CD4-positive, alpha-beta T cell treated with Interferon gamma for 1 hour (primary cell): ENCODE results near the gene PCCB.
"Not testable (repeated sequence)": the region's sequence is repeated elsewhere in the genome, so short reads cannot be mapped to it uniquely, and the experiment has no call there.

Experiments used
- DNase-seq: peaks from one replicate; pipeline ENCODE4 v3.0.0-alpha.2; 2020

The PCCB gene

GRCh38 chr3:136329593-136329992 is 79.5 kb downstream of the PCCB start:
- DNase-seq = no peak

- DNase-seq = no peak
Measured at GRCh38 chr3:136330900-136331299, 80.8 kb downstream of the PCCB start.

DNA sequence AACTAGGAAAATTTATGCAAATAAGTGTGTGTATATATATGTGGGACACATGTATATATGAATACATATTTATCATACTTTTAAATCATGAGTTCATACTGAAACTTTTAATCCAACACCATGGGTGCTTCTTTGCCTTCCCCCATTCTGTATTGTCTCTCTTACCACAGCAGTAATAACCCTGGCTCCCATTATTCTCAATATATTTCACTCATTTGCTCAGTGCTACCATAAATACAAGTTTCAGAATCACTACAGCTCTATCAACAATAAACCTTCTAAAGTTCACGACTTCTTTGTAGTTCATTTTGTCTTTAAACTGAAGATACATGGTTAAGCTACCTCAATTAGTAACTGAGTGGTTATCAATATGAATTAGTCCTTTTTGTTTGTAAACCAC is 82.2 kb downstream of the PCCB start:
- DNase-seq = no peak

GRCh38 chr3:136332776-136333175 is 82.6 kb downstream of the PCCB start:
- no peak for DNase-seq

DNA sequence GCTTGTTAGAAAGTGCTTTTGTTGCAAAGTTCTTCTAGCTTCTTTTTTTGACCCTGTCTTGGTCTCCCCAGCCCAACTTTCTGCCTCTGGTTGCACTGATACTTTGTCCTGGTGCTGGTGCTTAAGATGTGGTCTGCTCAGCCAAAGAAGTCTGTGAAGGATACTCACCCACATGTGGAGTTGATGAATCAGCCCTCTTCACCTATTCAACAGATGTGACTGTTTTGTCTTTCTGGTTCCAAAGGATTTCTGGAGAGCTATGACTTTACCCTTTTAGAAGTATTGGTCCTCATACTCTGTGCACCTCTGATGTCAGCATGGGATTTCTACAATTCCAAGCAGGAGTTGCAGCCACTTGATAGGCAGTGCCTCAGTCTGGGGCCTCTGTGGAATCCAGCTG is 84.1 kb downstream of the PCCB start:
- DNase-seq = no peak

GRCh38 chr3:136334726-136335125 is 84.6 kb downstream of the PCCB start:
- not testable (repeated sequence) for DNase-seq

- DNase-seq = no peak
Measured at GRCh38 chr3:136336329-136337100, 86.4 kb downstream of the PCCB start.

DNA sequence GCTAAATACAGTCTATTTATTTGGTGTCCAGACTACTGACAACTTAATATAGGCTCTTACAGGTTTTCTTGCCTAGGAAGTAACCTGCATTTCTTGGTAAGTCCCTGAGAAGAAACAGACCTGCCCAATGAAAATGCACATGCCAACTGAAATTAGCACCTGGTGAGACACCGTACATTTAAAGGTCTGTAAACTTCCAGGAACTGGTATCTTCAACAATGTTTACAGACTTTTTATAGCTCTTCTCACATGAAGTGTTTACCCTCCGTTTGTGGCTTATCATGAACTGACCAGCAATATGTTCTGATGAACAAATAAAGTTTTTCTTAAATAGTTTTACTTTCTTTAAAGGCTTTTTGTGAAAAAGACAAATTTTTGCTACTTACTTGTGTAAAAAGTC is 93.3 kb downstream of the PCCB start:
- no peak for DNase-seq

- DNase-seq = no peak
Measured at GRCh38 chr3:136343873-136344555, 93.9 kb downstream of the PCCB start.

DNA sequence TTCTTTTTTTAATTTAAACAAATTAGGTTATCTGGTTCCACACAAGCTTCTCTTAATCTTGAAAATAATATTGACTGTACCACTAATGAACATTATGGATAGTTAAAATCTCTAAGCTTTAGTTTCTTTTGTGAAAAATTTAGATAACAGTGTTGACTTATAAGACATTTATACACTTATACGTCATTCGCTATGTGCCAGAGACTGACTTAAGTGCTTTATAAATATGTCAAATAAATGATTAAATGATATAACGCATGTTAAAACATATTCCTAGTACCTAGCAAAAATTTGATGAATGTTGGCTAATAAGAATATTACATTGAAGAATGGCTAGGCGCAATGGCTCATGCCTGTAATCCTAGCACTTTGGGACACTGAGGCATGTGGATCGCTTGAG is 96.3 kb downstream of the PCCB start:
- no peak for DNase-seq

- no peak for DNase-seq
Measured at GRCh38 chr3:136350132-136350531, 100.0 kb downstream of the PCCB start.

- DNase-seq = no peak
Measured at GRCh38 chr3:136350557-136350956, 100.4 kb downstream of the PCCB start.

DNA sequence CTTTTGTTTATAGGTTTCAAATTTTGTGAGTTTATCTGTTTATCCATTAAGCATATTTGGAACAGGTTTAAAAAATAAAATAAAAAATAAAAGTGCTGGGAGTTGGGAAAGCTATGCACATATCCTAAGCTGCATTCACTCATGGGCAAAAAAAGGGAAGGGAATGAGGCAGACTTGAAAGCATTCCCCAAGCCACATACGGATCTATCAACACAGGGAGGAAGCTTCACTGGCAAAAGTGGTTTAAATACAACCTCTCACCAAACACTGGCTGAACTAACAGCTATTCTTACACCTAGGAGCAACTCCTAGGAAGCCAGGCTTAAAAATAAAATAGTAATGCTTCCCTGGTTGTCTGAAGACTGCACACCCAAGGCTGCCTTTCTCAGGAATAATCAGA is 101.2 kb downstream of the PCCB start:
- DNase-seq = no peak

GRCh38 chr3:136351905-136352304 is 101.8 kb downstream of the PCCB start:
- no peak for DNase-seq

DNA sequence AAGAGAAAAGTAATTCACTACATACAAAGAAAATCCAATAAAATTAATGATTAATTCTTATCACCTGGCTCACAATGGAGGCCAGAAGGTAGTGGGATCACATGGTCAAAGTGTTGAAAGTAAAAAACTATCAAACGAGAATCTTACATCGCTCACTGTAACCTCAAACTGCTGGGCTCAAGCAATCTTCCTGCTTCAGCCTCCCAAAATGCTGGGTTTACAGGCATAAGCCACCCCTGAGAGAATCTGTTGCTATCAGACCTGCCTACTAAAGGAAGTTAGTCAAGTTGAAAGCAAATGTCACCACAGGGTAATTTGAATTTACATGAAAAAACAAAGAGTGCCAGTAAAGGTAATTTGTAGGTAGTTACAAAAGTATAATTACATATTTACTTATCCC is 103.3 kb downstream of the PCCB start:
- DNase-seq = no peak

DNA sequence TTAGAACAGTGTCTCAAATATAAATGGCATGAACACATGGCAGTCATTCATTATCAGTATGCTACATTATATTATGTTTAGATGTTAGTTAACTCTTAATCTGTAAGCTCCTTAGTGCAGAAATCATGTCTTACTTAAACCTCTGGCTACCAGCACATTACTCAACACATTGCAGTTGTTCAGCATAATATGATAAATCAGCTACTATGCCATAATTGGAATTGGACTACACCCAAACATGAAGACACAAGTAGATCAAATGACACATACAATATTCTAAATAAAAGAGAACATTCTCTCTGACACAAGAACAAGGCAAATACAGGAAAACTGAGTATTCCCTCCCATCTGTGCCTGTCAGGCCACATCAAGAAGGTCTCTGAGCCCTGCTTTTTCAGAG is 116.1 kb downstream of the PCCB start:
- DNase-seq = no peak

DNA sequence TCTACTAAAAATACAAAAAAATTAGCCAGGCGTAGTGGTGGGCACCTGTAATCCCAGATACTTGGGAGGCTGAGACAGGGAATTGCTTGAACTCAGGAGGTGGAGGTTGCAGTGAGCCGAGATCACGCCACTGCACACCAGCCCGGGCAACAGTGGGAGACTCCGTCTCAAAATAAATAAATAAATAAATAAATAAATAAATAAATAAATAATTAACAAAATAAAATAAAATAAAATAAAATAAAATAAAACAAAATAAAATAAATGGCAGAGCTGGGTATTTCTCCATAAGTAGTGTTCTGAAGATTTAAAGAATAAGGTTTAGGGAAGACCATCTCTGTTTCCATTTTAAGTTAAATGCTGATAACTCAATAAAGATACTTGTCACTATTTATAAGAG is 125.7 kb downstream of the PCCB start:
- DNase-seq = not testable (repeated sequence)

DNA sequence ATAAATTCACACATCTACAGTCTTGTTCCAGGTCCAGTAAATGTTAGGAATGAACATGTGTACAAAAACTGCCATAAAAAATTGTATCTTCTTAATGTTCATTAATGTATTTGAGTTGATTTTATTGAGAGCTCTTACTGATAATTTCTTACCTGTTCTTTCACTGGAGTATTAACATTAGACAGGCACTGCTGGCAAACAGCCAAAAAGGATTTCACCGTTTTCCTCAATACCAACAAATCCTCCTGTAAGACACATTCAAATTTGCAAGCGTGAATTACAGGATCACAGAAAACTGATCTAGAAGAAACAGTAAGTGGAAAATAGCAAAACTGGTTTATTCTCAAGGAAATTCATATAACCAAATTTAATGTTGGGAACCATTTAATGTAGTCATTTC is 127.4 kb downstream of the PCCB start:
- no peak for DNase-seq

DNA sequence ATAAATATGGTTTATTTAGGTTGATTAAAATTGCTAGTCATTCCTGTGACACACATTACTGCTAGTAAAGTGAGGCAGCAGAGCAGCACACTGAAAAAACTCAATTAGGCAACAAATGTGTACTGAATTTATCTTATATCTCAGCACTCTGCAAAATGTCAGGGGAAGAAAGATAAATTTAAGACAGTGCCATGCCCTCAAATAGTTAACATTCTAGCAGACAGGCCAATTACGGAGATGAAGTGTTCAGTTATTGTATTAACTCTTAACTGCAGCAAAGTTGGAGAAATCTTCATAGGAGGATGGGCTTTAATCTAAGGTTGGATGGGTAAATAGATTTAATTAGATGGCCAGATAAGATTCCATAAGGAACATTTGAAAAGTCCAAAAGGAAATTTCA is 127.9 kb downstream of the PCCB start:
- no peak for DNase-seq
